Psoas muscle (tissue), 8 donors: Measurements from ENCODE around the gene FKBP15. TPM values are rescaled to one million over a fixed set of nuclear protein-coding genes. Genes with fewer than 3 reads are reported as not detected.

Experiments used
- ATAC-seq, 4 donors: fragments of 200-7000 bp; cut with Tn5 transposase; one replicate each; pipeline ENCODE4 v1.9.1; 2020; ENCODE audit warnings: moderate library complexity in 3 of 4, mild to moderate bottlenecking in 2 of 4
- DNase-seq, 2 donors: peaks; one replicate each; pipeline ENCODE4 v3.0.0-alpha.2; 2020
- H3K27ac ChIP-seq: fragments of 200-600 bp; one replicate; pipeline ENCODE4 v1.8.0; 2022
- H3K27me3 ChIP-seq, 3 donors: fragments of 200-600 bp in 1 of 3; one replicate each; pipeline versions ENCODE4 v1.6.1 to v1.8.0; 2013 to 2022; ENCODE audit warnings: low read length in 2 of 3, mild to moderate bottlenecking in 2 of 3, moderate library complexity in 1 of 3; ENCODE audit not compliant: insufficient read depth in 3 of 3
- H3K36me3 ChIP-seq, 2 donors: fragments of 200-600 bp in 1 of 2; one replicate each; pipeline versions ENCODE4 v1.6.1 to v1.8.0; 2013 to 2022; ENCODE audit warnings: low read depth in 1 of 2, mild to moderate bottlenecking in 1 of 2, moderate library complexity in 1 of 2; ENCODE audit not compliant: insufficient read depth in 1 of 2
- H3K4me1 ChIP-seq: fragments of 200-600 bp; one replicate; pipeline ENCODE4 v1.8.0; 2022
- H3K4me3 ChIP-seq: fragments of 200-600 bp; one replicate; pipeline ENCODE4 v1.8.0; 2022; ENCODE audit warnings: mild to moderate bottlenecking
- H3K9me3 ChIP-seq: fragments of 200-600 bp; one replicate; pipeline ENCODE4 v1.8.0; 2022
- WGBS, 3 donors: extraction: QIAGEN DNeasy Blood & Tissue Kit; methylation state at CpG; one replicate each; pipeline versions ENCODE4 v1.1.6 to v1.1.7; 2013; 5-methylcytosine and 5-hydroxymethylcytosine counted together
- intact Hi-C, 2 donors: fragments of 100-400 bp; cut with DNase I; formaldehyde crosslinking; loops; one replicate each; pipeline versions ENCODE4 v1.11.0 to v1.14.2; 2022
- long read RNA-seq, 2 donors: library from polyadenylated mRNA; unstranded; transcript quantifications; one replicate each; pipeline ENCODE4 v2.0.0, GENCODE V29; 2021
- polyA plus RNA-seq, 3 donors: library from polyadenylated mRNA; stranded (reverse); fragments of 200-250 nt; gene quantifications; one replicate each; pipeline ENCODE4 v1.2.3, GENCODE V29; 2013
- total RNA-seq, 4 donors: library from RNA; stranded (reverse); fragmentation: NEBNext Ultra II Directional in 2 of 4; extraction: Animal tissue kit (Norgen Biotek cat#: 25700) in 2 of 4; gene quantifications; one replicate each; pipeline versions ENCODE4 v1.2.1 to v1.2.4, GENCODE V29; 2021 to 2023
- TF ChIP-seq, protein P1 (sequence below): fragments of 200-600 bp; IDR thresholded peaks from one replicate; pipeline ENCODE4 v1.8.0; 2022; ENCODE audit warnings: antibody characterized with exemption
- donor health status: healthy with polysubstance abuse.
- donor health status: DM: no; HTN: no; CAD: no; lungs with moderate emphysema.
- donor health status: Bipolar disorder and iron deficiency.
- donor health status: healthy.
- donor health status: DM: yes; HTN: yes; CAD: no.
- donor health status: DM: no; HTN: no; CAD: no.
- donor health status: DM: no; HTN: no; CAD: no.
- donor health status: DM: yes; HTN: yes; CAD: no.

The FKBP15 gene, protein sequence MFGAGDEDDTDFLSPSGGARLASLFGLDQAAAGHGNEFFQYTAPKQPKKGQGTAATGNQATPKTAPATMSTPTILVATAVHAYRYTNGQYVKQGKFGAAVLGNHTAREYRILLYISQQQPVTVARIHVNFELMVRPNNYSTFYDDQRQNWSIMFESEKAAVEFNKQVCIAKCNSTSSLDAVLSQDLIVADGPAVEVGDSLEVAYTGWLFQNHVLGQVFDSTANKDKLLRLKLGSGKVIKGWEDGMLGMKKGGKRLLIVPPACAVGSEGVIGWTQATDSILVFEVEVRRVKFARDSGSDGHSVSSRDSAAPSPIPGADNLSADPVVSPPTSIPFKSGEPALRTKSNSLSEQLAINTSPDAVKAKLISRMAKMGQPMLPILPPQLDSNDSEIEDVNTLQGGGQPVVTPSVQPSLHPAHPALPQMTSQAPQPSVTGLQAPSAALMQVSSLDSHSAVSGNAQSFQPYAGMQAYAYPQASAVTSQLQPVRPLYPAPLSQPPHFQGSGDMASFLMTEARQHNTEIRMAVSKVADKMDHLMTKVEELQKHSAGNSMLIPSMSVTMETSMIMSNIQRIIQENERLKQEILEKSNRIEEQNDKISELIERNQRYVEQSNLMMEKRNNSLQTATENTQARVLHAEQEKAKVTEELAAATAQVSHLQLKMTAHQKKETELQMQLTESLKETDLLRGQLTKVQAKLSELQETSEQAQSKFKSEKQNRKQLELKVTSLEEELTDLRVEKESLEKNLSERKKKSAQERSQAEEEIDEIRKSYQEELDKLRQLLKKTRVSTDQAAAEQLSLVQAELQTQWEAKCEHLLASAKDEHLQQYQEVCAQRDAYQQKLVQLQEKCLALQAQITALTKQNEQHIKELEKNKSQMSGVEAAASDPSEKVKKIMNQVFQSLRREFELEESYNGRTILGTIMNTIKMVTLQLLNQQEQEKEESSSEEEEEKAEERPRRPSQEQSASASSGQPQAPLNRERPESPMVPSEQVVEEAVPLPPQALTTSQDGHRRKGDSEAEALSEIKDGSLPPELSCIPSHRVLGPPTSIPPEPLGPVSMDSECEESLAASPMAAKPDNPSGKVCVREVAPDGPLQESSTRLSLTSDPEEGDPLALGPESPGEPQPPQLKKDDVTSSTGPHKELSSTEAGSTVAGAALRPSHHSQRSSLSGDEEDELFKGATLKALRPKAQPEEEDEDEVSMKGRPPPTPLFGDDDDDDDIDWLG
- total RNA-seq (10 to 100 TPM; 13.6 to 18.4 (median 17.9) TPM), polyA plus RNA-seq (10 to 100 TPM; 10.5 to 15.8 (median 11.0) TPM)
- long read RNA-seq, donor 1, partial matches to known transcripts = 6 of 9 reads
- long read RNA-seq, donor 1, other reads (novel, unspliced or antisense) = 3 of 9 reads
- long read RNA-seq, donor 2, full-length matches to known transcripts = 4 of 20 reads
- long read RNA-seq, donor 2, partial matches to known transcripts = 15 of 20 reads
- long read RNA-seq, donor 2, other reads (novel, unspliced or antisense) = 1 of 20 reads

DNA sequence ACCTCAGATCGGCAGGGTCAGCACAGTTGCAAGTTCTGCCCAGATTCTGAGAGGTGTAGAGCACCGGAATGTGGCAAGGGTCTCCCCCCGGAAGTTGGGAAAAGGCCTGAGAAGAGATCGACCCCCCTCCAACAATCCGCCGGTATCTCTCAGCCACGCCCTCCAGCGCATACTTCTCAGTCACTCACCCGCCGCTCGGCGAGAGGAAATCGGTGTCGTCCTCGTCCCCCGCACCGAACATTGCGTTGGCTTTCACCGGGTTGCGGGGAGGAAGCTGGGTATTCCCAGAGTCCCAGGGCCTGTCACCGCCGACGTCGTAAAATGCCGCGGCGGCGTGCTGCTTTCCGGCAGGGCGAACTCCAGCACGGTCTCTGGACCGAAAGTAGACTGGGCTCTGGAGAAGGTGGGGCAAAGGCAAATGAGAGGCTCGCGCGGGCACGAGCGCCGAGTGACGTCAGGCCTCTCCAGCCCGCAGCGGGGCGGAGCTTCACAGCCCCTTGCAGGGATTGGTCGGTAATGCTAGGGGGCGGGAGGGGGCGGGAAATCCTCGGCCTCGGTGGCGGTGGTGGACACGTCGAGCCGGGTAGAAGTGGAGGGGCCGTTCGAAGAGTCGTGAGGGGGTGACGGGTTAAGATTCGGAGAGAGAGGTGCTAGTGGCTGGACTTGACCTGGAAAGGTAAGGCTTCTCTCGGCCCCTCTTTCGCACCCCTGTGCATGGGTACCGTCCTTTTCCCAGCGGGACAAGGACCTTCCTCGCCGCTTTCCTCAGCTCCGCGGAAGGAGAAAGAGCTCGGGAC lies at the start of gene FKBP15, which contains the start of gene SLC31A1:
FKBP15 (minus strand) TSS at position 275 of the 797 bp plus-strand sequence; CDS start at position 241, 34 bp downstream.
SLC31A1 (plus strand) TSS at position 542 of the 797 bp plus-strand sequence. CDS start 34,605 bp downstream, outside the sequence.
- TF ChIP-seq, protein P1, sequence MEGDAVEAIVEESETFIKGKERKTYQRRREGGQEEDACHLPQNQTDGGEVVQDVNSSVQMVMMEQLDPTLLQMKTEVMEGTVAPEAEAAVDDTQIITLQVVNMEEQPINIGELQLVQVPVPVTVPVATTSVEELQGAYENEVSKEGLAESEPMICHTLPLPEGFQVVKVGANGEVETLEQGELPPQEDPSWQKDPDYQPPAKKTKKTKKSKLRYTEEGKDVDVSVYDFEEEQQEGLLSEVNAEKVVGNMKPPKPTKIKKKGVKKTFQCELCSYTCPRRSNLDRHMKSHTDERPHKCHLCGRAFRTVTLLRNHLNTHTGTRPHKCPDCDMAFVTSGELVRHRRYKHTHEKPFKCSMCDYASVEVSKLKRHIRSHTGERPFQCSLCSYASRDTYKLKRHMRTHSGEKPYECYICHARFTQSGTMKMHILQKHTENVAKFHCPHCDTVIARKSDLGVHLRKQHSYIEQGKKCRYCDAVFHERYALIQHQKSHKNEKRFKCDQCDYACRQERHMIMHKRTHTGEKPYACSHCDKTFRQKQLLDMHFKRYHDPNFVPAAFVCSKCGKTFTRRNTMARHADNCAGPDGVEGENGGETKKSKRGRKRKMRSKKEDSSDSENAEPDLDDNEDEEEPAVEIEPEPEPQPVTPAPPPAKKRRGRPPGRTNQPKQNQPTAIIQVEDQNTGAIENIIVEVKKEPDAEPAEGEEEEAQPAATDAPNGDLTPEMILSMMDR = no peak
- Histone ChIP-seq H3K27me3 (no peaks in the 10 kb centered on the region), H3K27ac (peak within 1 kb of the TSS; percentile 91), H3K9me3 (no peaks in the 10 kb centered on the region), H3K4me1 (peaks cover 22% of the 10 kb centered on the region), H3K4me3 (peak within 1 kb of the TSS; percentile 79), H3K36me3 (peaks cover 0 to 10% of the 10 kb centered on the region in 2 donors)
- WGBS, 3 donors = 0 to 1% (median 1%) methylated on average over 58 to 65 of the region's 65 CpGs
- intact Hi-C loops = loop anchor here (2.0 kb wide), 1 partner anchor 54 kb away; the partner anchor contains the start of genes CDC26 (in 2 of the 2) and PRPF4 (in 2 of the 2)
- ATAC-seq = peak; percentile 100
- DNase-seq = peak; percentile 98

- ATAC-seq (no peak), DNase-seq (no peak)
- Histone ChIP-seq H3K27me3 (no peaks in the 10 kb centered on the region), H3K27ac (no peak overlapping the region), H3K4me3 (no peak overlapping the region), H3K4me1 (peaks cover 12% of the 10 kb centered on the region), H3K36me3 (peaks cover 17 to 72% of the 10 kb centered on the region in 2 donors), H3K9me3 (no peaks in the 10 kb centered on the region)
- intact Hi-C loops = loop anchor here (5.0 to 10.0 kb wide), 4 partner anchors 72 to 325 kb away; partner anchors contain the start of gene WDR31 (in 1 of the 2)
- TF ChIP-seq, protein P1 = no peak
- 89 to 92% (median 91%) methylated on average over 2 of the region's 2 CpGs for WGBS, 3 donors
These were observed 48.8 kb upstream of the FKBP15 start for GRCh38 chr9:113269871-113270270.

DNA sequence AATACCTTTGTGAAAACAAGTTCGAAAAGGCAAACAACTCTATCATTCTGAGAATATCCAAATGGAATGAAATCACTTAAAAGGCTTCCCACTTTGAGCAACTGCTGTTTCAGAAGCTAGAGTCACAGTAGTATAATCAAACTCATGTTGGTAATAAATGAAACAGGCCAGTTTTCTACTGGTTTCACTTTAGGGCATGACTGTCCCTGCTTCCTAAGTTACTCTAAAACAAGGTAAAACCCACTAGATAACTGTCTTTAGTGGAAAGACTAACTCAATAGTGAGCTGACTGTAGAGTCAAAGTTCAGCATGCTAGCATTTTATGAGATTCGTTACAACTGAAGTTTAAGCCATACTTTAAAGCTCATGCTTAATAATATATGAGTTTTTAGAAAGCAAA lies 48.3 kb upstream of the FKBP15 start:
- Histone ChIP-seq H3K27ac (no peak overlapping the region), H3K9me3 (no peaks in the 10 kb centered on the region), H3K36me3 (peaks cover 17 to 72% of the 10 kb centered on the region in 2 donors), H3K4me1 (peaks cover 10% of the 10 kb centered on the region), H3K4me3 (no peak overlapping the region), H3K27me3 (no peaks in the 10 kb centered on the region)
- TF ChIP-seq, protein P1 = no peak
- WGBS, 3 donors = 93 to 95% (median 94%) methylated on average over 2 of the region's 2 CpGs
- ATAC-seq (no peak), DNase-seq (no peak)
- intact Hi-C loops = no loop called here
